Stimulated activated CD8-positive, alpha-beta memory T cell treated with anti-CD3 and anti-CD28 coated beads, Interleukin-4, amount 100 ng/mL, for 24 hours (primary cell): ENCODE results near the gene PAK1IP1.
A peak's percentile ranks its signal among the peaks of the same experiment; 100 is the strongest.
"Not testable (repeated sequence)": the region's sequence is repeated elsewhere in the genome, so short reads cannot be mapped to it uniquely, and the experiment has no call there.

Experiments used
- DNase-seq: peaks from one replicate; pipeline ENCODE4 v3.0.0-alpha.2; 2020; ENCODE audit warnings: low read depth

Gene PAK1IP1

GRCh38 chr6:10694302-10695085, at the start of gene PAK1IP1, which contains the start of gene C6orf52:
Gene PAK1IP1, plus strand, starts transcription at chr6:10694972. Its CDS starts 14 bp downstream, at chr6:10694986.
Gene C6orf52, minus strand, starts transcription at chr6:10694616. Its CDS starts 7,066 bp downstream, at chr6:10687550.
- peak; percentile 90 for DNase-seq

GRCh38 chr6:10655508-10656055, 39.2 kb upstream of the PAK1IP1 start:
- DNase-seq: no peak

GRCh38 chr6:10658910-10659698, 35.7 kb upstream of the PAK1IP1 start:
- no peak for DNase-seq

- no peak for DNase-seq
Observed at GRCh38 chr6:10659699-10660348, 34.9 kb upstream of the PAK1IP1 start.

- not testable (repeated sequence) for DNase-seq
Observed at GRCh38 chr6:10660431-10661191, 34.2 kb upstream of the PAK1IP1 start.

GRCh38 chr6:10662207-10662606, 32.6 kb upstream of the PAK1IP1 start:
- no peak for DNase-seq

- no peak for DNase-seq
Observed at GRCh38 chr6:10662742-10663141, 32.0 kb upstream of the PAK1IP1 start.

GRCh38 chr6:10665595-10665994, 29.2 kb upstream of the PAK1IP1 start:
- not testable (repeated sequence) for DNase-seq

- DNase-seq: no peak
Observed at GRCh38 chr6:10668126-10668917, 26.4 kb upstream of the PAK1IP1 start.

GRCh38 chr6:10676403-10676802, 18.4 kb upstream of the PAK1IP1 start:
- no peak for DNase-seq

GRCh38 chr6:10678456-10678855, 16.3 kb upstream of the PAK1IP1 start:
- DNase-seq: no peak

- DNase-seq: no peak
Observed at GRCh38 chr6:10681795-10682194, 13.0 kb upstream of the PAK1IP1 start.

GRCh38 chr6:10682355-10682988, 12.3 kb upstream of the PAK1IP1 start:
- DNase-seq: no peak

GRCh38 chr6:10684618-10685017, 10.2 kb upstream of the PAK1IP1 start:
- no peak for DNase-seq

GRCh38 chr6:10685092-10685915, 9.5 kb upstream of the PAK1IP1 start:
- no peak for DNase-seq

- DNase-seq: no peak
Observed at GRCh38 chr6:10686901-10687300, 7.9 kb upstream of the PAK1IP1 start.

GRCh38 chr6:10687582-10687981, 7.2 kb upstream of the PAK1IP1 start:
- no peak for DNase-seq

GRCh38 chr6:10690651-10691445, 3.9 kb upstream of the PAK1IP1 start:
- no peak for DNase-seq
